NCI-H82 treated with DMSO at 0.1 percent for 48 hours (cell line): ENCODE measurements around the gene PPP6R1.

Source experiments
- DNase-seq: peaks from one replicate; lab custom pipeline; 2025; ENCODE audit not compliant: unreplicated experiment; lab: John Stamatoyannopoulos, UW

PPP6R1 gene

GRCh38 chr19:55259540-55260210 lies 858 bp upstream of the PPP6R1 start:
- DNase-seq = no peak

- no peak for DNase-seq
These were observed 365 bp downstream of the PPP6R1 start for GRCh38 chr19:55258476-55258827.

- no peak for DNase-seq
These were observed 1.1 kb downstream of the PPP6R1 start for GRCh38 chr19:55257461-55258420.

- no peak for DNase-seq
These were observed 2.0 kb downstream of the PPP6R1 start for GRCh38 chr19:55256562-55257460.

GRCh38 chr19:55255618-55256423 lies 3.0 kb downstream of the PPP6R1 start:
- no peak for DNase-seq

- DNase-seq = no peak
These were observed 4.2 kb downstream of the PPP6R1 start for GRCh38 chr19:55254625-55254977.

- DNase-seq = no peak
These were observed 4.8 kb downstream of the PPP6R1 start for GRCh38 chr19:55253842-55254624.

GRCh38 chr19:55252760-55253663 lies 5.8 kb downstream of the PPP6R1 start:
- no peak for DNase-seq

- no peak for DNase-seq
These were observed 7.3 kb downstream of the PPP6R1 start for GRCh38 chr19:55251341-55252081.

GRCh38 chr19:55250262-55251036 lies 8.4 kb downstream of the PPP6R1 start:
- DNase-seq = no peak

- DNase-seq = no peak
These were observed 9.0 kb downstream of the PPP6R1 start for GRCh38 chr19:55249841-55250240.

- no peak for DNase-seq
These were observed 10.1 kb downstream of the PPP6R1 start for GRCh38 chr19:55248704-55249103.

GRCh38 chr19:55248166-55248675 lies 10.6 kb downstream of the PPP6R1 start:
- no peak for DNase-seq

GRCh38 chr19:55247621-55248099 lies 11.2 kb downstream of the PPP6R1 start:
- DNase-seq = no peak

GRCh38 chr19:55246462-55247451 lies 12.1 kb downstream of the PPP6R1 start:
- DNase-seq = no peak
